ENCODE results near the gene CLCNKA. TPM values are rescaled to one million over a fixed set of nuclear protein-coding genes. Genes with fewer than 3 reads are reported as not detected.

CLCNKA gene
- total and polyA plus RNA-seq, 4 donors: not detected

- TF ChIP-seq, protein P1, sequence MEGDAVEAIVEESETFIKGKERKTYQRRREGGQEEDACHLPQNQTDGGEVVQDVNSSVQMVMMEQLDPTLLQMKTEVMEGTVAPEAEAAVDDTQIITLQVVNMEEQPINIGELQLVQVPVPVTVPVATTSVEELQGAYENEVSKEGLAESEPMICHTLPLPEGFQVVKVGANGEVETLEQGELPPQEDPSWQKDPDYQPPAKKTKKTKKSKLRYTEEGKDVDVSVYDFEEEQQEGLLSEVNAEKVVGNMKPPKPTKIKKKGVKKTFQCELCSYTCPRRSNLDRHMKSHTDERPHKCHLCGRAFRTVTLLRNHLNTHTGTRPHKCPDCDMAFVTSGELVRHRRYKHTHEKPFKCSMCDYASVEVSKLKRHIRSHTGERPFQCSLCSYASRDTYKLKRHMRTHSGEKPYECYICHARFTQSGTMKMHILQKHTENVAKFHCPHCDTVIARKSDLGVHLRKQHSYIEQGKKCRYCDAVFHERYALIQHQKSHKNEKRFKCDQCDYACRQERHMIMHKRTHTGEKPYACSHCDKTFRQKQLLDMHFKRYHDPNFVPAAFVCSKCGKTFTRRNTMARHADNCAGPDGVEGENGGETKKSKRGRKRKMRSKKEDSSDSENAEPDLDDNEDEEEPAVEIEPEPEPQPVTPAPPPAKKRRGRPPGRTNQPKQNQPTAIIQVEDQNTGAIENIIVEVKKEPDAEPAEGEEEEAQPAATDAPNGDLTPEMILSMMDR (IDR thresholded peaks at IDR 0.05; ENCODE audit: low read depth, low read length, missing input control): no peak
These were observed 59.8 kb downstream of the CLCNKA start (continued) for GRCh38 chr1:16081636-16082035.

GRCh38 chr1:16082283-16083038 lies 60.6 kb downstream of the CLCNKA start:
- no peaks in the 10 kb centered on the region for H3K36me3 ChIP-seq (ENCODE audit: control insufficient read depth in 4 of 4, insufficient read depth in 3 of 4, low read depth in 1 of 4, low read length in 3 of 4)
- DNase-seq (ENCODE audit: low spot score): peak; percentile 82
- no peak overlapping the region for H3K9ac ChIP-seq (ENCODE audit: low read depth in 1 of 2, low read length in 2 of 2)
- no peak overlapping the region for H3K4me3 ChIP-seq (ENCODE audit: low read depth in 1 of 3, low read length in 3 of 3)
- peaks cover 0 to 7% (median 2%) of the 10 kb centered on the region in 4 donors for H3K4me1 ChIP-seq (ENCODE audit: control insufficient read depth in 4 of 4, insufficient read depth in 4 of 4, low read length in 3 of 4)
- H3K9me3 ChIP-seq (ENCODE audit: control insufficient read depth in 4 of 4, low read length in 3 of 4): no peaks in the 10 kb centered on the region
- no peaks in the 10 kb centered on the region for H3K27me3 ChIP-seq (ENCODE audit: control insufficient read depth in 4 of 4, insufficient read depth in 4 of 4, low read length in 3 of 4)
- H3K27ac ChIP-seq (ENCODE audit: low read depth in 1 of 2, low read length in 2 of 2): no peak overlapping the region
- TF ChIP-seq FOXA2 (IDR thresholded peaks at IDR 0.05) (no peak), RAD21 (IDR thresholded peaks at IDR 0.05) (peak; percentile 89 to 95), RXRA (IDR thresholded peaks at IDR 0.05) (no peak)
- TF ChIP-seq, protein P1 (IDR thresholded peaks at IDR 0.05; ENCODE audit: low read depth, low read length, missing input control): peak; percentile 91
- 64% methylated on average over 9 of the region's 9 CpGs for WGBS

DNA sequence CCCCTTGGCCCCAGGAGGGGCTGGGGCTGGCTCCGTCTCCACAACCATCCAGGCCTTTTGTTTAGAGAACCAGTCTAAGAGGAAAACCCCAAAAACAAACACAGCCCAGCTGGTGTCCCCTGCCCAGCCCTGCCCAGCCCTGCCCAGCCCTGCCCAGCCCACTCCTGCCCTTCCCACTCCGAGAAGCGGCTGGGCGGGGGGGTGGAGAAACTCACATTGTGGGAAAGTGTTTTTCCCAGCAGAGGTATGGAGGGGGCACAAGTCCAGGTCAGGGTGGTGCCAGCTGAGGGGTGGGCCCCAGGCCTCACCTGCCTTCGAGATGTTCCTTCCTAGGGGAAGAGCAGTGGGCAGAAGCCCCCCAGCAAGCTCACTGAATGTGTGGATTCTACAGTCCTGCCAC lies 61.6 kb downstream of the CLCNKA start:
- DNase-seq (ENCODE audit: low spot score): no peak
- no peaks in the 10 kb centered on the region for H3K9me3 ChIP-seq (ENCODE audit: control insufficient read depth in 4 of 4, low read length in 3 of 4)
- H3K4me3 ChIP-seq (ENCODE audit: low read depth in 1 of 3, low read length in 3 of 3): no peak overlapping the region
- WGBS: 85% methylated on average over 5 of the region's 5 CpGs
- no peaks in the 10 kb centered on the region for H3K27me3 ChIP-seq (ENCODE audit: control insufficient read depth in 4 of 4, insufficient read depth in 4 of 4, low read length in 3 of 4)
- no peak overlapping the region for H3K27ac ChIP-seq (ENCODE audit: low read depth in 1 of 2, low read length in 2 of 2)
- no peaks in the 10 kb centered on the region for H3K36me3 ChIP-seq (ENCODE audit: control insufficient read depth in 4 of 4, insufficient read depth in 3 of 4, low read depth in 1 of 4, low read length in 3 of 4)
- H3K4me1 ChIP-seq (ENCODE audit: control insufficient read depth in 4 of 4, insufficient read depth in 4 of 4, low read length in 3 of 4): peaks cover 0 to 7% (median 2%) of the 10 kb centered on the region in 4 donors
- no peak overlapping the region for H3K9ac ChIP-seq (ENCODE audit: low read depth in 1 of 2, low read length in 2 of 2)
- no peak for TF ChIP-seq FOXA1 (IDR thresholded peaks at IDR 0.05)

Small RNAs within 50 kb of the gene (small RNA-seq; reads per million reads assigned to genes)
- not detected for gene AL355994.1
- gene AL355994.5: not detected

Other genes with a start within 250 kb of the CLCNKA start
- gene UQCRHL, start 214.4 kb upstream of the CLCNKA start, total RNA-seq: 1 to 10 TPM in 1 of 2 donors, under 1 TPM in 1; 0.84 to 2.9 TPM
- gene UQCRHL, start 214.4 kb upstream of the CLCNKA start, polyA plus RNA-seq: 1 to 10 TPM in 1 of 2 donors, under 1 TPM in 1; 0.50 to 1.9 TPM
- 10 to 100 TPM; 17.9 to 29.4 TPM for gene SPEN, start 174.3 kb upstream of the CLCNKA start, total RNA-seq
- 10 to 100 TPM in 1 of 2 donors, 1 to 10 TPM in 1; 7.4 to 12.4 TPM for gene SPEN, start 174.3 kb upstream of the CLCNKA start, polyA plus RNA-seq
- gene ZBTB17, start 45.9 kb upstream of the CLCNKA start, total RNA-seq: 10 to 100 TPM; 10.4 to 15.1 TPM
- 1 to 10 TPM; 8.9 to 9.4 TPM for gene ZBTB17, start 45.9 kb upstream of the CLCNKA start, polyA plus RNA-seq
- not detected for gene SRARP, start 17.8 kb upstream of the CLCNKA start, total RNA-seq
- gene SRARP, start 17.8 kb upstream of the CLCNKA start, polyA plus RNA-seq: under 1 TPM in 1 of 2 donors, not detected in 1; 0.02 TPM
- under 1 TPM; 0.28 to 0.42 TPM for gene HSPB7, start 4.0 kb upstream of the CLCNKA start, total RNA-seq
- gene HSPB7, start 4.0 kb upstream of the CLCNKA start, polyA plus RNA-seq: 1 to 10 TPM in 1 of 2 donors, under 1 TPM in 1; 0.28 to 1.4 TPM
- gene CLCNKB, start 21.7 kb downstream of the CLCNKA start, total RNA-seq: not detected
- gene CLCNKB, start 21.7 kb downstream of the CLCNKA start, polyA plus RNA-seq: not detected
- not detected for gene FAM131C, start 51.6 kb downstream of the CLCNKA start, total RNA-seq
- under 1 TPM; 0.05 to 0.92 TPM for gene FAM131C, start 51.6 kb downstream of the CLCNKA start, polyA plus RNA-seq
- gene EPHA2, start 134.0 kb downstream of the CLCNKA start, total RNA-seq: 10 to 100 TPM in 1 of 2 donors, 1 to 10 TPM in 1; 5.8 to 11.1 TPM
- 1 to 10 TPM; 2.9 to 7.9 TPM for gene EPHA2, start 134.0 kb downstream of the CLCNKA start, polyA plus RNA-seq
- gene ARHGEF19, start 190.6 kb downstream of the CLCNKA start, total RNA-seq: 1 to 10 TPM in 1 of 2 donors, under 1 TPM in 1; 0.79 to 3.0 TPM
- gene ARHGEF19, start 190.6 kb downstream of the CLCNKA start, polyA plus RNA-seq: 1 to 10 TPM; 1.9 to 3.2 TPM
- 1 to 10 TPM; 2.5 to 2.7 TPM for gene CPLANE2, start 215.1 kb downstream of the CLCNKA start, total RNA-seq
- gene CPLANE2, start 215.1 kb downstream of the CLCNKA start, polyA plus RNA-seq: 1 to 10 TPM in 1 of 2 donors, under 1 TPM in 1; 0.96 to 2.4 TPM